ENCODE data around the gene HTR7.

HTR7 gene

DNA sequence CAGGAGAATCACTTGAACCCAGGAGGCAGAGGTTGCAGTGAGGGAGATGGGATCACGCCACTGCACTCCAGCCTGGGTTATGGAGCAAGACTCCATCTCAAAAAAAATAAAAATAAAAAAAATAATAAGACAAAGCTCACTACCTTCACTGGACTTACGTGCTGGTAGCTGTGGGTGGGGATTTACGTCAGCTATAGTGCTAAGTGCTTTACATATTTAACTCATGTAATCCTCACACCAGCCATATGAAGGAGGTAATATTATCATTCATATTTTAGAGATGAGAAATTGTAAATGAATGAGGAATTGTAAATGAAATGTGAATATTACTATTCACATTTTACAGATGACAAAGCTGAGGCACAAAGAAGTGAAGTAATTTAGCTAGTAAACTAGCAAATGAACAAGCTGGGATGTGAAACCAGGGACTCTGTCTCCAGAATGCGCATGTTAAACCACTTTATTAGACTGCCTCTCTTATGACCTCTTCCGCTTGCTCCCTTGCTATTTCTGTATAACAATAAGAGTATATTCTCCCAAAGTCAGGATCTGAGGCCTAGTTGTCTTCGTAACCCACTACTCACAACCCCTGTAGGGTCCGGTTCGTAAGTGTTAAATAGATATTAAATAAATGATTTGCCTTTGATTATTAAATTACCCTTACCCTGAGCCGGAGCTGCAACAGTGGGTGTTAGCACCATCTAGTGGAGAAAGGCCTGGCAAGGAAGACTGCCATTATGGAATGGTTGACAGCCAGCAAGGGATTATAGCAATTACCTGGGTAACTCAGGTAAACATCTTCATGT is 70.2 kb downstream of the HTR7 start:
- no peaks in the 10 kb centered on the region for H3K36me3 ChIP-seq
- H3K4me1 ChIP-seq (ENCODE audit: control insufficient read depth in 1 of 2, insufficient read depth in 1 of 2, low read depth in 1 of 2, low read length in 1 of 2): no peaks in the 10 kb centered on the region
- no peaks in the 10 kb centered on the region for H3K9me3 ChIP-seq
- no peaks in the 10 kb centered on the region for H3K27me3 ChIP-seq
- no peak overlapping the region for H3K27ac ChIP-seq
- TF ChIP-seq, protein P1, sequence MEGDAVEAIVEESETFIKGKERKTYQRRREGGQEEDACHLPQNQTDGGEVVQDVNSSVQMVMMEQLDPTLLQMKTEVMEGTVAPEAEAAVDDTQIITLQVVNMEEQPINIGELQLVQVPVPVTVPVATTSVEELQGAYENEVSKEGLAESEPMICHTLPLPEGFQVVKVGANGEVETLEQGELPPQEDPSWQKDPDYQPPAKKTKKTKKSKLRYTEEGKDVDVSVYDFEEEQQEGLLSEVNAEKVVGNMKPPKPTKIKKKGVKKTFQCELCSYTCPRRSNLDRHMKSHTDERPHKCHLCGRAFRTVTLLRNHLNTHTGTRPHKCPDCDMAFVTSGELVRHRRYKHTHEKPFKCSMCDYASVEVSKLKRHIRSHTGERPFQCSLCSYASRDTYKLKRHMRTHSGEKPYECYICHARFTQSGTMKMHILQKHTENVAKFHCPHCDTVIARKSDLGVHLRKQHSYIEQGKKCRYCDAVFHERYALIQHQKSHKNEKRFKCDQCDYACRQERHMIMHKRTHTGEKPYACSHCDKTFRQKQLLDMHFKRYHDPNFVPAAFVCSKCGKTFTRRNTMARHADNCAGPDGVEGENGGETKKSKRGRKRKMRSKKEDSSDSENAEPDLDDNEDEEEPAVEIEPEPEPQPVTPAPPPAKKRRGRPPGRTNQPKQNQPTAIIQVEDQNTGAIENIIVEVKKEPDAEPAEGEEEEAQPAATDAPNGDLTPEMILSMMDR (IDR thresholded peaks at IDR 0.05): no peak
- H3K4me3 ChIP-seq (ENCODE audit: low read depth in 1 of 2, low read length in 1 of 2): no peak overlapping the region

DNA sequence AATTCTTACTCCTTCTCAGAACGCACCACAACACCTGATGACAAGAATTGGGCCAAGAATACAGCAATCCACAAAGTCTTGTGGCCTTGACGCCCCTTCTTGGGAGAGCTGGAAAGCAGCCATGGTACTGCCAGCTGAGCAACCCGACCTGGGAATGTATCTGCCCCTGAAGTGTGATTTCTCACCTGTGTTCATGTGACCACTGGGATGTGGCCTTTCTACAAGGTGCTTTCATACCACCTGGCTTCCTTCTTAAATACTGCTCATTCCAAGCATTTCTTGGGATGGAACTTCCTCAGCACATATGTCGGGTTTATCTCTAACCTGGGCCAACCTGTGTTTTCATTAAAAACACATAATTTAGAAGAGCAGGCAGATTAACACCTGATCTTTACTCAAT is 72.1 kb downstream of the HTR7 start:
- no peaks in the 10 kb centered on the region for H3K36me3 ChIP-seq
- no peaks in the 10 kb centered on the region for H3K4me1 ChIP-seq (ENCODE audit: control insufficient read depth in 1 of 2, insufficient read depth in 1 of 2, low read depth in 1 of 2, low read length in 1 of 2)
- H3K4me3 ChIP-seq (ENCODE audit: low read depth in 1 of 2, low read length in 1 of 2): no peak overlapping the region
- TF ChIP-seq, protein P1 (IDR thresholded peaks at IDR 0.05): no peak
- H3K27me3 ChIP-seq: no peaks in the 10 kb centered on the region
- H3K9me3 ChIP-seq: no peaks in the 10 kb centered on the region
- H3K27ac ChIP-seq: no peak overlapping the region

DNA sequence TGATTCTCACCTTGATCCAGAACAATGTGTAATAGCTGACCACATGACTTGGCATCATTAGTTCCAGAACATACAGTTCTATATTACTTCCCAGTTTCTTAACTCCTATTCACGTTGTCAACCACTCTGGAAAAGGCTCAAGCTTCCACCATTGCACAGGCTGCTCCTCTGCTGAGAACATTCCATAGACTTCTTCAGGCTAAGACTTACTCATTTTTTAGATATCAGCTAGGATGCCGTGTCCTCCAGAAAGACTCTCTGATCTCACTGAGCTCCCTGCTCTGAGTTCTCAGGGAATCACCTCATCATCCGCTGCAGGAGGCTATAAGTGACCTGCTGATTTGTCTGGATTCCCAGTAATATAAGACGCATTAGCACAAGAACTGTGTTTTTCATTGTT is 73.1 kb downstream of the HTR7 start:
- H3K4me3 ChIP-seq (ENCODE audit: low read depth in 1 of 2, low read length in 1 of 2): no peak overlapping the region
- H3K36me3 ChIP-seq: no peaks in the 10 kb centered on the region
- H3K9me3 ChIP-seq: no peaks in the 10 kb centered on the region
- no peak overlapping the region for H3K27ac ChIP-seq
- H3K4me1 ChIP-seq (ENCODE audit: control insufficient read depth in 1 of 2, insufficient read depth in 1 of 2, low read depth in 1 of 2, low read length in 1 of 2): no peaks in the 10 kb centered on the region
- no peaks in the 10 kb centered on the region for H3K27me3 ChIP-seq
- TF ChIP-seq, protein P1 (IDR thresholded peaks at IDR 0.05): no peak

DNA sequence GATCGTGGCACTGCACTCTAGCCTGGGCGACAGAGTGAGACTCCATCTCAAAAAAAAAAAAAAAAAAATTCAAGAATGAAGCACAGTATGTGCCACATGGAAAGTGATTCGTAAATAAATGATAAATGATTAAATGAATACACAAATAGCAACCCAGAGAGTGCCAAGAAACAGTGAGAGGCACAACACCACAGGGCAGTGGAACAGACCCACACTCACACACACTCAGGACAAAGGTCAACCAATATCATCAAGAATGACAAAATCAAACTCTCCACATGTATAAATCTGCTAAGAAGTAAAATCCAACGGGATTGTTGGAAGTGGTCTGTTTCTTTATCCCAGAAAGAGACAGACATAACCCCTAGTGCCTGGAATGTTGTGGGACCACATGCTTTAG is 77.4 kb downstream of the HTR7 start:
- TF ChIP-seq, protein P1 (IDR thresholded peaks at IDR 0.05): no peak
- Histone ChIP-seq H3K4me3 (ENCODE audit: low read depth in 1 of 2, low read length in 1 of 2) (no peak overlapping the region), H3K4me1 (ENCODE audit: control insufficient read depth in 1 of 2, insufficient read depth in 1 of 2, low read depth in 1 of 2, low read length in 1 of 2) (no peaks in the 10 kb centered on the region)

DNA sequence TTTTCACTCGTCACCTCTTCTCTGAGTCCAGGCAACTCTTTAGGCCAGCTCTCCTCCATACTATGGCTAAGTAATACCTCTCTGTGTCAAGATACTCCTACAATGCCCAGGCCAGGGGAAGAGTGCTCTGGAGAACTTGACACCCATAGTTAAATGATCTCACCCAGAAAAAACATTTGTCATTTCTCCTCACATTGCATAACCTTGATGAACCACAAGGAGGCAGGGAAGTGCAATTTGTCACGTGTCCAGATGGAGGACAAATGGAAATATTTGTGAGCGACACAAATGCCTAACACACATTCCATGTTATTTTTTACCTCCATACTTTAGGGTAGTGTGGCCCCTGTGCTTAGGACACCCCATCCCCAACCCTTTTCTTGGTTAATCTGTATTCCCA is 78.3 kb downstream of the HTR7 start:
- H3K27me3 ChIP-seq: no peaks in the 10 kb centered on the region
- TF ChIP-seq, protein P1 (IDR thresholded peaks at IDR 0.05): no peak
- H3K4me1 ChIP-seq (ENCODE audit: control insufficient read depth in 1 of 2, insufficient read depth in 1 of 2, low read depth in 1 of 2, low read length in 1 of 2): no peaks in the 10 kb centered on the region
- no peaks in the 10 kb centered on the region for H3K9me3 ChIP-seq
- H3K4me3 ChIP-seq (ENCODE audit: low read depth in 1 of 2, low read length in 1 of 2): no peak overlapping the region
- H3K27ac ChIP-seq: no peak overlapping the region
- no peaks in the 10 kb centered on the region for H3K36me3 ChIP-seq

More for the DNA sequence above, 77.4 kb downstream of the HTR7 start:
- Histone ChIP-seq H3K9me3 (no peaks in the 10 kb centered on the region), H3K36me3 (no peaks in the 10 kb centered on the region), H3K27me3 (no peaks in the 10 kb centered on the region), H3K27ac (no peak overlapping the region)

Data from neutrophil (primary cell).